Measurements from ENCODE around the gene PRTFDC1.

PRTFDC1 gene

GRCh38 chr10:24910574-24910973 lies 41.8 kb downstream of the PRTFDC1 start:
- no peaks in the 10 kb centered on the region for H3K9me3 ChIP-seq (ENCODE audit: control insufficient read depth in 1 of 2, low read length in 2 of 2)
- no peaks in the 10 kb centered on the region for H3K36me3 ChIP-seq (ENCODE audit: control insufficient read depth in 1 of 2, insufficient read depth in 2 of 2, low read length in 2 of 2)
- H3K27me3 ChIP-seq (ENCODE audit: control insufficient read depth in 1 of 2, insufficient read depth in 2 of 2, low read length in 2 of 2), result no peaks in the 10 kb centered on the region
- H3K4me3 ChIP-seq (ENCODE audit: low read depth in 1 of 2, low read length in 2 of 2), result no peak overlapping the region
- no peak overlapping the region for H3K27ac ChIP-seq (ENCODE audit: low read depth, low read length)
- H3K4me1 ChIP-seq (ENCODE audit: control insufficient read depth in 1 of 2, insufficient read depth in 2 of 2, low read length in 2 of 2), result peaks cover 5 to 9% of the 10 kb centered on the region in 2 donors
- no peak overlapping the region for H3K9ac ChIP-seq (ENCODE audit: low read depth in 1 of 2, low read length in 2 of 2)

GRCh38 chr10:24908793-24909423 lies 43.5 kb downstream of the PRTFDC1 start:
- H3K27ac ChIP-seq (ENCODE audit: low read depth, low read length), result no peak overlapping the region
- no peaks in the 10 kb centered on the region for H3K36me3 ChIP-seq (ENCODE audit: control insufficient read depth in 1 of 2, insufficient read depth in 2 of 2, low read length in 2 of 2)
- peaks cover 9% of the 10 kb centered on the region in 2 donors for H3K4me1 ChIP-seq (ENCODE audit: control insufficient read depth in 1 of 2, insufficient read depth in 2 of 2, low read length in 2 of 2)
- no peaks in the 10 kb centered on the region for H3K27me3 ChIP-seq (ENCODE audit: control insufficient read depth in 1 of 2, insufficient read depth in 2 of 2, low read length in 2 of 2)
- no peaks in the 10 kb centered on the region for H3K9me3 ChIP-seq (ENCODE audit: control insufficient read depth in 1 of 2, low read length in 2 of 2)
- no peak overlapping the region for H3K4me3 ChIP-seq (ENCODE audit: low read depth in 1 of 2, low read length in 2 of 2)
- H3K9ac ChIP-seq (ENCODE audit: low read depth in 1 of 2, low read length in 2 of 2), result no peak overlapping the region

DNA sequence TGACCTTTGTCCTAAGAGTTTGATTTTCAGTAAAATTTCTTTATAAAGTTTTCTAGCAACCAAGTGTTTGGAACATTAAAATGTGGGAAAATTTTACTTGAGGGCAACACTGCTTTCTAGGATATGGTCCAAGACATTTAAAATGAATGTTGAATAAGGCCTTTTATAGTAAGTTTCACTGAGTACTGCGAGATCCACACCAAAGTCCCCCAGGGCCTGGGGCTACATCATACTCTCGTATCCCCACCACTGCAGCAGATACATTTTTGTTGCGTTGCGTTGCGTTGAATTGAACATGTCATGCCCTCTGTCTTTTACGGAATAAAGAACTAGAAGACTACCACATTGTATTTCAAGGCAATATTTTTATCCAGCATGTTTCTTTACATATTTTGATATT lies 44.5 kb downstream of the PRTFDC1 start:
- Histone ChIP-seq H3K9me3 (ENCODE audit: control insufficient read depth in 1 of 2, low read length in 2 of 2) (no peaks in the 10 kb centered on the region), H3K36me3 (ENCODE audit: control insufficient read depth in 1 of 2, insufficient read depth in 2 of 2, low read length in 2 of 2) (no peaks in the 10 kb centered on the region), H3K4me3 (ENCODE audit: low read depth in 1 of 2, low read length in 2 of 2) (no peak overlapping the region), H3K9ac (ENCODE audit: low read depth in 1 of 2, low read length in 2 of 2) (no peak overlapping the region), H3K27ac (ENCODE audit: low read depth, low read length) (no peak overlapping the region), H3K27me3 (ENCODE audit: control insufficient read depth in 1 of 2, insufficient read depth in 2 of 2, low read length in 2 of 2) (no peaks in the 10 kb centered on the region), H3K4me1 (ENCODE audit: control insufficient read depth in 1 of 2, insufficient read depth in 2 of 2, low read length in 2 of 2) (peaks cover 13 to 15% of the 10 kb centered on the region in 2 donors)

- H3K9me3 ChIP-seq (ENCODE audit: control insufficient read depth in 1 of 2, low read length in 2 of 2), result no peaks in the 10 kb centered on the region
- no peak overlapping the region for H3K27ac ChIP-seq (ENCODE audit: low read depth, low read length)
- no peak overlapping the region for H3K4me3 ChIP-seq (ENCODE audit: low read depth in 1 of 2, low read length in 2 of 2)
- peaks cover 22 to 28% of the 10 kb centered on the region in 2 donors for H3K4me1 ChIP-seq (ENCODE audit: control insufficient read depth in 1 of 2, insufficient read depth in 2 of 2, low read length in 2 of 2)
- no peaks in the 10 kb centered on the region for H3K36me3 ChIP-seq (ENCODE audit: control insufficient read depth in 1 of 2, insufficient read depth in 2 of 2, low read length in 2 of 2)
- H3K27me3 ChIP-seq (ENCODE audit: control insufficient read depth in 1 of 2, insufficient read depth in 2 of 2, low read length in 2 of 2), result no peaks in the 10 kb centered on the region
- H3K9ac ChIP-seq (ENCODE audit: low read depth in 1 of 2, low read length in 2 of 2), result no peak overlapping the region
Measured at GRCh38 chr10:24906372-24906771, 46.0 kb downstream of the PRTFDC1 start.

GRCh38 chr10:24904824-24905223 lies 47.6 kb downstream of the PRTFDC1 start:
- H3K4me3 ChIP-seq (ENCODE audit: low read depth in 1 of 2, low read length in 2 of 2), result no peak overlapping the region
- H3K27me3 ChIP-seq (ENCODE audit: control insufficient read depth in 1 of 2, insufficient read depth in 2 of 2, low read length in 2 of 2), result no peaks in the 10 kb centered on the region
- no peaks in the 10 kb centered on the region for H3K36me3 ChIP-seq (ENCODE audit: control insufficient read depth in 1 of 2, insufficient read depth in 2 of 2, low read length in 2 of 2)
- H3K4me1 ChIP-seq (ENCODE audit: control insufficient read depth in 1 of 2, insufficient read depth in 2 of 2, low read length in 2 of 2), result peaks cover 28 to 34% of the 10 kb centered on the region in 2 donors
- no peak overlapping the region for H3K9ac ChIP-seq (ENCODE audit: low read depth in 1 of 2, low read length in 2 of 2)
- no peaks in the 10 kb centered on the region for H3K9me3 ChIP-seq (ENCODE audit: control insufficient read depth in 1 of 2, low read length in 2 of 2)
- no peak overlapping the region for H3K27ac ChIP-seq (ENCODE audit: low read depth, low read length)

GRCh38 chr10:24902400-24902728 lies 50.0 kb downstream of the PRTFDC1 start:
- H3K9ac ChIP-seq (ENCODE audit: low read depth in 1 of 2, low read length in 2 of 2), result peak overlapping the region in 1 of 2 donors; percentile 18
- peak overlapping the region; percentile 65 for H3K27ac ChIP-seq (ENCODE audit: low read depth, low read length)
- H3K4me1 ChIP-seq (ENCODE audit: control insufficient read depth in 1 of 2, insufficient read depth in 2 of 2, low read length in 2 of 2), result peaks cover 23 to 25% of the 10 kb centered on the region in 2 donors

DNA sequence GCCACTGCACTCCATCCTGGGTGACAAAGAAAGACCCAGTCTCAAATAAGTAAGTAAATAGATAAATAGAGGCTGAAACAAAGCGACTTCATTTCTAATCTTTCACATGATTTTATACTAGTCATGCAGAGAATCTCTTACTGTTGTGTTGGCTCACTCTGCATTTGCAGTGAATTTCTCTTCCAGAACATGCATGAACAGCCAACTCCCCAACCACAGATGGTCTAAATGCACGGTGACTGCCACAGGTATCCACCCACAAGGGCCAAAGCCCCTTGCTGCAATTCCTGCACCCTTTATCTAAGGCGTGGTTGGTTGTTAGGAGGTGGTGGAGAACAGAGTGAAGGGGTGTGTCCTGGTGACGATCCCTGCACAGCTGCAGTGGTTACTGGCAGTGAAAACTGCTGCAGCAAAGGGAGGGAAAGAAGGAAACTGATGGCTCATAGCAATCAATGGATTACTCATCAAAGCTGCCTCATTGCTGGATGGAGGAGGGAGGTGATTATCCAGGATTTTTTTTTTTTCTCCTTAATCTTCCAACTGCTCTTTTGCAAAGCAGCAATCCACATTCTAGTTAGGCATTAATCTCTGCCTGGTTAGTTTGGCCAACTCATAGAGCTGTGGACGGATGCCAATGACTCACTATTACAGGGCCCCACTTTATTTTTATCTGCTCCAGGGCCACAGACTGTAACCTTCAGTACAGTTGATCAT lies 50.6 kb downstream of the PRTFDC1 start:
- Histone ChIP-seq H3K9me3 (ENCODE audit: control insufficient read depth in 1 of 2, low read length in 2 of 2) (no peaks in the 10 kb centered on the region), H3K27me3 (ENCODE audit: control insufficient read depth in 1 of 2, insufficient read depth in 2 of 2, low read length in 2 of 2) (no peaks in the 10 kb centered on the region), H3K4me1 (ENCODE audit: control insufficient read depth in 1 of 2, insufficient read depth in 2 of 2, low read length in 2 of 2) (peaks cover 23 to 25% of the 10 kb centered on the region in 2 donors), H3K4me3 (ENCODE audit: low read depth in 1 of 2, low read length in 2 of 2) (peak overlapping the region; percentile 5 to 28), H3K9ac (ENCODE audit: low read depth in 1 of 2, low read length in 2 of 2) (no peak overlapping the region), H3K27ac (ENCODE audit: low read depth, low read length) (peak overlapping the region; percentile 65), H3K36me3 (ENCODE audit: control insufficient read depth in 1 of 2, insufficient read depth in 2 of 2, low read length in 2 of 2) (no peaks in the 10 kb centered on the region)

More at GRCh38 chr10:24902400-24902728, 50.0 kb downstream of the PRTFDC1 start:
- Histone ChIP-seq H3K27me3 (ENCODE audit: control insufficient read depth in 1 of 2, insufficient read depth in 2 of 2, low read length in 2 of 2) (no peaks in the 10 kb centered on the region), H3K9me3 (ENCODE audit: control insufficient read depth in 1 of 2, low read length in 2 of 2) (no peaks in the 10 kb centered on the region), H3K36me3 (ENCODE audit: control insufficient read depth in 1 of 2, insufficient read depth in 2 of 2, low read length in 2 of 2) (no peaks in the 10 kb centered on the region), H3K4me3 (ENCODE audit: low read depth in 1 of 2, low read length in 2 of 2) (no peak overlapping the region)

- Histone ChIP-seq H3K4me3 (ENCODE audit: low read depth in 1 of 2, low read length in 2 of 2) (no peak overlapping the region), H3K36me3 (ENCODE audit: control insufficient read depth in 1 of 2, insufficient read depth in 2 of 2, low read length in 2 of 2) (no peaks in the 10 kb centered on the region), H3K27me3 (ENCODE audit: control insufficient read depth in 1 of 2, insufficient read depth in 2 of 2, low read length in 2 of 2) (no peaks in the 10 kb centered on the region), H3K4me1 (ENCODE audit: control insufficient read depth in 1 of 2, insufficient read depth in 2 of 2, low read length in 2 of 2) (peaks cover 23 to 25% of the 10 kb centered on the region in 2 donors), H3K27ac (ENCODE audit: low read depth, low read length) (peak overlapping the region; percentile 58), H3K9me3 (ENCODE audit: control insufficient read depth in 1 of 2, low read length in 2 of 2) (no peaks in the 10 kb centered on the region), H3K9ac (ENCODE audit: low read depth in 1 of 2, low read length in 2 of 2) (no peak overlapping the region)
Measured at GRCh38 chr10:24900888-24901685, 51.3 kb downstream of the PRTFDC1 start.

GRCh38 chr10:24899571-24899970 lies 52.8 kb downstream of the PRTFDC1 start:
- H3K27me3 ChIP-seq (ENCODE audit: control insufficient read depth in 1 of 2, insufficient read depth in 2 of 2, low read length in 2 of 2), result no peaks in the 10 kb centered on the region
- H3K9me3 ChIP-seq (ENCODE audit: control insufficient read depth in 1 of 2, low read length in 2 of 2), result no peaks in the 10 kb centered on the region
- H3K36me3 ChIP-seq (ENCODE audit: control insufficient read depth in 1 of 2, insufficient read depth in 2 of 2, low read length in 2 of 2), result no peaks in the 10 kb centered on the region
- H3K9ac ChIP-seq (ENCODE audit: low read depth in 1 of 2, low read length in 2 of 2), result no peak overlapping the region
- H3K4me3 ChIP-seq (ENCODE audit: low read depth in 1 of 2, low read length in 2 of 2), result no peak overlapping the region
- H3K27ac ChIP-seq (ENCODE audit: low read depth, low read length), result no peak overlapping the region
- H3K4me1 ChIP-seq (ENCODE audit: control insufficient read depth in 1 of 2, insufficient read depth in 2 of 2, low read length in 2 of 2), result peaks cover 19 to 25% of the 10 kb centered on the region in 2 donors

DNA sequence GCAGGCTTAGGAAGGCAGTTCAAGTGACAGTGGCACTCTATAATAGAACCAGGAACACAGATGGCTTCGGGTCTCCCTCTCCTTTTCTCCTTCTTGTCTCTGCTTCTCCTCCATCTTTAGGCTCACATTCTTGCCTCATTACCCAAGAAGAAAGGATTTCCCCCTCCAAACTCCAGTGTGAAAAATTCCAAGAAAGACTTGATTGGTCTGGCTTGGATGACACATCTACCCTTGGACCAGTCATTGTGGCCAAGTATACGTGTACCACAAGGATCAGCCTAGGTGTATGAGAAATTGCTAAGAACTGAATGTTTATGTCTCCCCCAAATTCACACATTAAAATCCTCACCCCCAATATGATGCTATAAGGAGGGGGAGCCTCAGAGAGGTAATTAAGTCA lies 53.9 kb downstream of the PRTFDC1 start:
- no peaks in the 10 kb centered on the region for H3K27me3 ChIP-seq (ENCODE audit: control insufficient read depth in 1 of 2, insufficient read depth in 2 of 2, low read length in 2 of 2)
- H3K36me3 ChIP-seq (ENCODE audit: control insufficient read depth in 1 of 2, insufficient read depth in 2 of 2, low read length in 2 of 2), result no peaks in the 10 kb centered on the region
- H3K27ac ChIP-seq (ENCODE audit: low read depth, low read length), result no peak overlapping the region
- no peak overlapping the region for H3K4me3 ChIP-seq (ENCODE audit: low read depth in 1 of 2, low read length in 2 of 2)
- H3K4me1 ChIP-seq (ENCODE audit: control insufficient read depth in 1 of 2, insufficient read depth in 2 of 2, low read length in 2 of 2), result peaks cover 19 to 24% of the 10 kb centered on the region in 2 donors
- no peak overlapping the region for H3K9ac ChIP-seq (ENCODE audit: low read depth in 1 of 2, low read length in 2 of 2)
- no peaks in the 10 kb centered on the region for H3K9me3 ChIP-seq (ENCODE audit: control insufficient read depth in 1 of 2, low read length in 2 of 2)
